Neutrophil (primary cell): ENCODE results near the gene RPH3AL.
"Not testable (repeated sequence)": the region's sequence is repeated elsewhere in the genome, so short reads cannot be mapped to it uniquely, and the experiment has no call there.

Experiments used
- H3K27ac ChIP-seq: fragments of 200-600 bp; sonication (generic); 2 replicates; pipeline ENCODE4 v1.5.1; 2016; ENCODE audit warnings: mild to moderate bottlenecking, moderate library complexity
- H3K27me3 ChIP-seq: fragments of 200-600 bp; sonication (generic); 2 replicates; pipeline ENCODE4 v1.6.0; 2016; ENCODE audit warnings: mild to moderate bottlenecking
- H3K36me3 ChIP-seq: fragments of 200-600 bp; sonication (generic); 2 replicates; pipeline ENCODE4 v1.5.1; 2017
- H3K4me1 ChIP-seq, 2 experiments: fragments of 200-600 bp in 1 of 2; sonication (generic) in 1 of 2; 1 replicate in 1 of 2; 2 replicates in 1 of 2; pipeline versions ENCODE4 v1.5.1 to v1.6.1; 2013 to 2016; ENCODE audit warnings: low read depth in 1 of 2, low read length in 1 of 2, mild to moderate bottlenecking in 1 of 2, moderate library complexity in 1 of 2; ENCODE audit not compliant: control insufficient read depth in 1 of 2, insufficient read depth in 1 of 2
- H3K4me3 ChIP-seq, 2 experiments: fragments of 200-600 bp in 1 of 2; sonication (generic) in 1 of 2; 1 replicate in 1 of 2; 2 replicates in 1 of 2; pipeline ENCODE4 v1.5.1; 2013 to 2016; ENCODE audit warnings: low read depth in 1 of 2, low read length in 1 of 2, mild to moderate bottlenecking in 1 of 2, moderate library complexity in 1 of 2
- H3K9me3 ChIP-seq: fragments of 200-600 bp; sonication (generic); 2 replicates; pipeline ENCODE4 v1.5.1; 2016
- CTCF ChIP-seq: fragments of 200-600 bp; sonication (generic); IDR thresholded peaks from 2 replicates; pipeline ENCODE4 v1.5.1; 2016; ENCODE audit warnings: antibody characterized with exemption

The RPH3AL gene

GRCh38 chr17:171871-172270 is 180.7 kb downstream of the RPH3AL start:
- Histone ChIP-seq H3K4me1 (no peaks in the 10 kb centered on the region), H3K9me3 (no peaks in the 10 kb centered on the region), H3K4me3 (no peak overlapping the region), H3K27me3 (no peaks in the 10 kb centered on the region), H3K36me3 (no peaks in the 10 kb centered on the region), H3K27ac (no peak overlapping the region)
- TF ChIP-seq CTCF, result no peak

GRCh38 chr17:170130-170670 is 182.4 kb downstream of the RPH3AL start:
- H3K36me3 ChIP-seq, result peaks cover 4% of the 10 kb centered on the region
- H3K27ac ChIP-seq, result no peak overlapping the region
- H3K27me3 ChIP-seq, result no peaks in the 10 kb centered on the region
- H3K9me3 ChIP-seq, result no peaks in the 10 kb centered on the region
- H3K4me3 ChIP-seq, result no peak overlapping the region
- H3K4me1 ChIP-seq, result no peaks in the 10 kb centered on the region
- no peak for TF ChIP-seq CTCF

GRCh38 chr17:168614-169013 is 184.0 kb downstream of the RPH3AL start:
- H3K4me3 ChIP-seq, H3K9me3 ChIP-seq, H3K27ac ChIP-seq, H3K36me3 ChIP-seq, H3K4me1 ChIP-seq, H3K27me3 ChIP-seq: not testable (repeated sequence)

- Histone ChIP-seq H3K4me3 (no peak overlapping the region), H3K27ac (no peak overlapping the region), H3K36me3 (peaks cover 15% of the 10 kb centered on the region), H3K27me3 (no peaks in the 10 kb centered on the region), H3K4me1 (no peaks in the 10 kb centered on the region), H3K9me3 (no peaks in the 10 kb centered on the region)
- no peak for TF ChIP-seq CTCF
Observed at GRCh38 chr17:165939-166338, 186.7 kb downstream of the RPH3AL start.

GRCh38 chr17:164303-165235 is 188.0 kb downstream of the RPH3AL start:
- H3K27me3 ChIP-seq, result no peaks in the 10 kb centered on the region
- H3K9me3 ChIP-seq, result no peaks in the 10 kb centered on the region
- no peak overlapping the region for H3K4me3 ChIP-seq
- TF ChIP-seq CTCF, result no peak
- H3K36me3 ChIP-seq, result peaks cover 23% of the 10 kb centered on the region
- no peak overlapping the region for H3K27ac ChIP-seq
- no peaks in the 10 kb centered on the region for H3K4me1 ChIP-seq

GRCh38 chr17:163514-164098 is 189.0 kb downstream of the RPH3AL start:
- no peak for TF ChIP-seq CTCF
- Histone ChIP-seq H3K4me1 (no peaks in the 10 kb centered on the region), H3K27me3 (no peaks in the 10 kb centered on the region), H3K9me3 (no peaks in the 10 kb centered on the region), H3K4me3 (no peak overlapping the region), H3K27ac (no peak overlapping the region), H3K36me3 (peaks cover 23% of the 10 kb centered on the region)
